RWPE2 (cell line): Measurements from ENCODE around the gene PPARA.

Source experiments
- ATAC-seq: fragments of 200-7000 bp; cut with Tn5 transposase; 3 replicates; pipeline ENCODE4 v1.9.1; 2021; ENCODE audit warnings: low read depth
- DNase-seq: peaks from one replicate; pipeline ENCODE4 v3.0.0-alpha.2; 2020; ENCODE audit warnings: low spot score
- H3K27ac ChIP-seq: fragments of 450-650 bp; 2 replicates; pipeline ENCODE4 v1.5.1; 2017; ENCODE audit warnings: mild to moderate bottlenecking; ENCODE audit not compliant: poor library complexity, severe bottlenecking
- H3K27me3 ChIP-seq: fragments of 250-450 bp; sonication (Bioruptor Pico); 2 replicates; pipeline ENCODE4 v1.5.1; 2021; ENCODE audit warnings: mild to moderate bottlenecking, moderate library complexity; ENCODE audit not compliant: insufficient read depth, poor library complexity, severe bottlenecking
- H3K36me3 ChIP-seq: fragments of 250-450 bp; sonication (Bioruptor Pico); 2 replicates; pipeline ENCODE4 v1.5.1; 2020; ENCODE audit warnings: low read depth, mild to moderate bottlenecking, moderate library complexity
- H3K4me1 ChIP-seq: fragments of 250-450 bp; sonication (Bioruptor Pico); 2 replicates; pipeline ENCODE4 v1.5.1; 2021; ENCODE audit warnings: mild to moderate bottlenecking, moderate library complexity; ENCODE audit not compliant: insufficient read depth, poor library complexity, severe bottlenecking
- H3K4me3 ChIP-seq: fragments of 250-450 bp; sonication (Bioruptor Pico); 2 replicates; pipeline ENCODE4 v1.5.1; 2021; ENCODE audit warnings: mild to moderate bottlenecking, moderate library complexity; ENCODE audit not compliant: severe bottlenecking
- H3K9me3 ChIP-seq: fragments of 250-450 bp; sonication (Bioruptor Pico); 2 replicates; pipeline ENCODE4 v1.5.1; 2021; ENCODE audit warnings: mild to moderate bottlenecking, moderate library complexity; ENCODE audit not compliant: severe bottlenecking
- CTCF ChIP-seq: fragments of 450-650 bp; IDR thresholded peaks from one replicate; pipeline ENCODE4 v1.5.1; 2017; ENCODE audit warnings: mild to moderate bottlenecking, moderate library complexity; ENCODE audit not compliant: poor library complexity, severe bottlenecking

Gene PPARA

GRCh38 chr22:46203601-46203980 lies 53.3 kb downstream of the PPARA start:
- ATAC-seq (no peak), DNase-seq (no peak)
- no peaks in the 10 kb centered on the region for H3K27me3 ChIP-seq
- H3K36me3 ChIP-seq = no peaks in the 10 kb centered on the region; the same call in 1 of the 2 replicates
- no peak for TF ChIP-seq CTCF
- H3K4me3 ChIP-seq = no peak overlapping the region
- H3K4me1 ChIP-seq = no peaks in the 10 kb centered on the region
- H3K9me3 ChIP-seq = no peaks in the 10 kb centered on the region
- no peak overlapping the region for H3K27ac ChIP-seq

GRCh38 chr22:46209262-46209661 lies 58.9 kb downstream of the PPARA start:
- no peak for ATAC-seq
- no peak for TF ChIP-seq CTCF
- no peak for DNase-seq
- Histone ChIP-seq H3K27ac (no peak overlapping the region), H3K36me3 (peaks cover 5% of the 10 kb centered on the region; the same call in 1 of the 2 replicates), H3K9me3 (peaks cover 7% of the 10 kb centered on the region), H3K4me1 (no peaks in the 10 kb centered on the region), H3K27me3 (no peaks in the 10 kb centered on the region), H3K4me3 (no peak overlapping the region)

- ATAC-seq (no peak), DNase-seq (no peak)
- Histone ChIP-seq H3K27ac (no peak overlapping the region), H3K27me3 (no peaks in the 10 kb centered on the region), H3K36me3 (peaks cover 5% of the 10 kb centered on the region; the same call in 1 of the 2 replicates), H3K9me3 (peaks cover 7% of the 10 kb centered on the region), H3K4me1 (no peaks in the 10 kb centered on the region), H3K4me3 (no peak overlapping the region)
- no peak for TF ChIP-seq CTCF
Measured at GRCh38 chr22:46212195-46212594, 61.9 kb downstream of the PPARA start.

- DNase-seq (no peak), ATAC-seq (no peak)
- Histone ChIP-seq H3K4me3 (no peak overlapping the region), H3K36me3 (peaks cover 5% of the 10 kb centered on the region; the same call in 1 of the 2 replicates), H3K27me3 (no peaks in the 10 kb centered on the region), H3K9me3 (peaks cover 7% of the 10 kb centered on the region), H3K27ac (no peak overlapping the region), H3K4me1 (no peaks in the 10 kb centered on the region)
- no peak for TF ChIP-seq CTCF
Measured at GRCh38 chr22:46213052-46213451, 62.7 kb downstream of the PPARA start.

GRCh38 chr22:46214149-46214548 lies 63.8 kb downstream of the PPARA start:
- TF ChIP-seq CTCF = no peak

More at GRCh38 chr22:46214149-46214548, 63.8 kb downstream of the PPARA start:
- ATAC-seq = no peak
- H3K36me3 ChIP-seq = peaks cover 8% of the 10 kb centered on the region; the same call in 1 of the 2 replicates
- no peak overlapping the region for H3K4me3 ChIP-seq
- H3K27ac ChIP-seq = no peak overlapping the region
- DNase-seq = no peak
- peaks cover 5% of the 10 kb centered on the region for H3K9me3 ChIP-seq
- no peaks in the 10 kb centered on the region for H3K27me3 ChIP-seq
- no peaks in the 10 kb centered on the region for H3K4me1 ChIP-seq
